H9 (cell line): ENCODE data around the gene EPB41L1. TPM values are rescaled to one million over a fixed set of nuclear protein-coding genes. Genes with fewer than 3 reads are reported as not detected.

ENCODE experiments used
- DNase-seq: peaks from one replicate; pipeline ENCODE4 v3.0.0-alpha.2; 2017
- H2AFZ ChIP-seq: one replicate; pipeline ENCODE4 v1.6.1; 2013; ENCODE audit warnings: mild to moderate bottlenecking, low read length, control low read depth, moderate library complexity
- H2AK5ac ChIP-seq: 2 replicates; pipeline ENCODE4 v1.6.1; 2013; ENCODE audit warnings: low read length, control low read depth, mixed read lengths; ENCODE audit not compliant: insufficient read length
- H2BK120ac ChIP-seq: one replicate; pipeline ENCODE4 v1.6.1; 2013; ENCODE audit warnings: low read depth, mild to moderate bottlenecking, low read length, control low read depth, inconsistent platforms; ENCODE audit not compliant: poor library complexity, severe bottlenecking
- H2BK12ac ChIP-seq: 2 replicates; pipeline ENCODE4 v1.6.1; 2013; ENCODE audit warnings: low read length, control low read depth, mixed read lengths, low read depth; ENCODE audit not compliant: insufficient read length
- H2BK15ac ChIP-seq: 2 replicates; pipeline ENCODE4 v1.6.1; 2013; ENCODE audit warnings: low read depth, low read length, control low read depth
- H2BK20ac ChIP-seq: one replicate; pipeline ENCODE4 v1.6.1; 2013; ENCODE audit warnings: low read depth, mild to moderate bottlenecking, low read length, control low read depth, inconsistent platforms; ENCODE audit not compliant: poor library complexity, severe bottlenecking
- H2BK5ac ChIP-seq: 2 replicates; pipeline ENCODE4 v1.6.1; 2013; ENCODE audit warnings: low read length, control low read depth, mixed read lengths; ENCODE audit not compliant: insufficient read length
- H3K14ac ChIP-seq: 2 replicates; pipeline ENCODE4 v1.6.1; 2013; ENCODE audit warnings: low read length, control low read depth; ENCODE audit not compliant: insufficient read depth
- H3K18ac ChIP-seq: 2 replicates; pipeline ENCODE4 v1.6.1; 2013; ENCODE audit warnings: low read depth, mild to moderate bottlenecking, mixed read lengths, low read length, control low read depth; ENCODE audit not compliant: insufficient read length
- H3K23ac ChIP-seq: 2 replicates; pipeline ENCODE4 v1.6.1; 2013; ENCODE audit warnings: low read length, control low read depth, mixed read lengths, low read depth; ENCODE audit not compliant: insufficient read length
- H3K23me2 ChIP-seq: 2 replicates; pipeline ENCODE4 v1.6.1; 2013; ENCODE audit warnings: low read depth, mild to moderate bottlenecking, mixed read lengths, low read length, control low read depth; ENCODE audit not compliant: insufficient read length, poor library complexity, severe bottlenecking
- H3K27ac ChIP-seq: 2 replicates; pipeline ENCODE4 v1.5.1; 2013; ENCODE audit warnings: low read length, control low read depth, mixed read lengths, low read depth; ENCODE audit not compliant: insufficient read length
- H3K27me3 ChIP-seq: 2 replicates; pipeline ENCODE4 v1.6.1; 2013; ENCODE audit warnings: low read length, control low read depth, inconsistent platforms; ENCODE audit not compliant: insufficient read depth
- H3K4ac ChIP-seq: 2 replicates; pipeline ENCODE4 v1.6.1; 2013; ENCODE audit warnings: low read depth, mild to moderate bottlenecking, control low read depth, inconsistent platforms, low read length, moderate library complexity
- H3K4me1 ChIP-seq: 2 replicates; pipeline ENCODE4 v1.6.1; 2013; ENCODE audit warnings: low read length, control low read depth, inconsistent platforms; ENCODE audit not compliant: insufficient read depth
- H3K4me2 ChIP-seq: 2 replicates; pipeline ENCODE4 v1.6.1; 2013; ENCODE audit warnings: low read length, control low read depth, mixed read lengths; ENCODE audit not compliant: insufficient read length, insufficient read depth
- H3K56ac ChIP-seq: 2 replicates; pipeline ENCODE4 v1.6.1; 2013; ENCODE audit warnings: low read depth, mild to moderate bottlenecking, mixed read lengths, low read length, control low read depth; ENCODE audit not compliant: insufficient read length
- H3K79me1 ChIP-seq: 2 replicates; pipeline ENCODE4 v1.6.1; 2013; ENCODE audit warnings: low read depth, mild to moderate bottlenecking, moderate library complexity, low read length, control low read depth, inconsistent platforms; ENCODE audit not compliant: insufficient read depth, poor library complexity, severe bottlenecking
- H3K79me2 ChIP-seq: 2 replicates; pipeline ENCODE4 v1.6.1; 2013; ENCODE audit warnings: low read length, control low read depth, inconsistent platforms; ENCODE audit not compliant: insufficient read depth
- H3K9ac ChIP-seq: 2 replicates; pipeline ENCODE4 v1.6.1; 2013; ENCODE audit warnings: low read length, control low read depth, mixed read lengths; ENCODE audit not compliant: insufficient read length; ENCODE audit errors: extremely low read depth
- H3K9me3 ChIP-seq: one replicate; pipeline ENCODE4 v1.6.1; 2013; ENCODE audit warnings: low read depth, low read length, inconsistent platforms; ENCODE audit not compliant: control insufficient read depth
- H3T11ph ChIP-seq: one replicate; pipeline ENCODE4 v1.6.1; 2013; ENCODE audit warnings: mild to moderate bottlenecking, low read length, control low read depth, inconsistent platforms
- H4K20me1 ChIP-seq: one replicate; pipeline ENCODE4 v1.6.1; 2013; ENCODE audit not compliant: control insufficient read depth, insufficient read length, insufficient read depth
- H4K5ac ChIP-seq: 2 replicates; pipeline ENCODE4 v1.6.1; 2013; ENCODE audit warnings: low read depth, mild to moderate bottlenecking, mixed read lengths, low read length, control low read depth; ENCODE audit not compliant: insufficient read length
- H4K8ac ChIP-seq: replicated peaks from 2 replicates; pipeline ENCODE4 v1.6.1; 2013; ENCODE audit warnings: low read length, control low read depth, mixed read lengths, low read depth; ENCODE audit not compliant: insufficient read length
- H4K91ac ChIP-seq: 2 replicates; pipeline ENCODE4 v1.6.1; 2013; ENCODE audit warnings: low read depth, mild to moderate bottlenecking, moderate library complexity, mixed read lengths, low read length, control low read depth; ENCODE audit not compliant: insufficient read length
- H3K27ac Mint-ChIP-seq, 3 experiments: 2 replicates in 2 of 3; 3 replicates in 1 of 3; pipeline ENCODE4 v1.8.0; 2020 to 2021; ENCODE audit warnings: mixed read lengths in 3 of 3, mild to moderate bottlenecking in 1 of 3, moderate library complexity in 1 of 3
- H3K27me3 Mint-ChIP-seq: 2 replicates; pipeline ENCODE4 v1.8.0; 2021; ENCODE audit warnings: low read depth, mild to moderate bottlenecking, moderate library complexity, mixed read lengths
- H3K36me3 Mint-ChIP-seq, 3 experiments: 2 replicates in 2 of 3; 3 replicates in 1 of 3; pipeline ENCODE4 v1.8.0; 2020 to 2021; ENCODE audit warnings: low read depth in 3 of 3, mixed read lengths in 3 of 3; ENCODE audit not compliant: insufficient read depth in 1 of 3
- H3K4me1 Mint-ChIP-seq, 2 experiments: 2 replicates each; pipeline ENCODE4 v1.8.0; 2020; ENCODE audit warnings: mixed read lengths in 2 of 2
- H3K4me3 Mint-ChIP-seq, 2 experiments: 2 replicates in 1 of 2; 3 replicates in 1 of 2; pipeline ENCODE4 v1.8.0; 2020 to 2021; ENCODE audit warnings: mild to moderate bottlenecking in 2 of 2, mixed read lengths in 2 of 2, moderate library complexity in 1 of 2
- H3K9me3 Mint-ChIP-seq, 2 experiments: 2 replicates in 1 of 2; 3 replicates in 1 of 2; pipeline ENCODE4 v1.8.0; 2020; ENCODE audit warnings: mild to moderate bottlenecking in 2 of 2, mixed read lengths in 2 of 2, moderate library complexity in 1 of 2
- WGBS: extraction: QIAGEN DNeasy Blood & Tissue Kit; methylation state at CpG from one replicate; pipeline ENCODE4 v1.1.7; 2013; ENCODE audit warnings: missing lambda C conversion rate, low lambda C conversion rate, mixed read lengths; ENCODE audit not compliant: insufficient read length; ENCODE audit errors: extremely low coverage; 5-methylcytosine and 5-hydroxymethylcytosine counted together
- total RNA-seq: library from RNA; stranded (reverse); gene quantifications from 2 replicates; pipeline ENCODE4 v1.2.1, GENCODE V29; 2021
- TF ChIP-seq, protein P1 (sequence below): fragments of 200-600 bp; sonication (generic); conservative IDR thresholded peaks from 3 replicates; pipeline ENCODE4 v1.8.0; 2021; ENCODE audit warnings: antibody characterized with exemption, mild to moderate bottlenecking

The EPB41L1 gene
- total RNA-seq, 1 experiment from 2014 or later: 31.1 TPM

DNA sequence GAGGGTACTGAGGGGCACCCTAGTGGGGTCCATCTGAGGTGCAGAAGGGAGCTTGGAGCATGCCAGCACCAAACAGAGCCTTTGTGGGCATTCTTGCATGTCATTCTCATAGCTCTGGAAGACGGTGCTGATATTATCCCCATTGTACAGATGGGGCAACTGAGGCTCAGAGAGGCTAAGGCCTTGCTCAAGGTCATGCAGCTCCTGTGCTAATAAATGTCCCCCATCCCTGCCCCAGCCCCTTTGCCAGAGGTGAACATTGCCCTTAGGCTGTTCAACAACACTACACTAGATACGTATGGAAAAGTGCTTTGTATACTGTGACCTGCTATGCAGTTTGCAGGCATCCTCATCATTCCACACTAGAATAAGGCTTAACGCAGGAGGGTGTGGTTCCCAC lies 5.5 kb upstream of the EPB41L1 start:
- TF ChIP-seq, protein P1, sequence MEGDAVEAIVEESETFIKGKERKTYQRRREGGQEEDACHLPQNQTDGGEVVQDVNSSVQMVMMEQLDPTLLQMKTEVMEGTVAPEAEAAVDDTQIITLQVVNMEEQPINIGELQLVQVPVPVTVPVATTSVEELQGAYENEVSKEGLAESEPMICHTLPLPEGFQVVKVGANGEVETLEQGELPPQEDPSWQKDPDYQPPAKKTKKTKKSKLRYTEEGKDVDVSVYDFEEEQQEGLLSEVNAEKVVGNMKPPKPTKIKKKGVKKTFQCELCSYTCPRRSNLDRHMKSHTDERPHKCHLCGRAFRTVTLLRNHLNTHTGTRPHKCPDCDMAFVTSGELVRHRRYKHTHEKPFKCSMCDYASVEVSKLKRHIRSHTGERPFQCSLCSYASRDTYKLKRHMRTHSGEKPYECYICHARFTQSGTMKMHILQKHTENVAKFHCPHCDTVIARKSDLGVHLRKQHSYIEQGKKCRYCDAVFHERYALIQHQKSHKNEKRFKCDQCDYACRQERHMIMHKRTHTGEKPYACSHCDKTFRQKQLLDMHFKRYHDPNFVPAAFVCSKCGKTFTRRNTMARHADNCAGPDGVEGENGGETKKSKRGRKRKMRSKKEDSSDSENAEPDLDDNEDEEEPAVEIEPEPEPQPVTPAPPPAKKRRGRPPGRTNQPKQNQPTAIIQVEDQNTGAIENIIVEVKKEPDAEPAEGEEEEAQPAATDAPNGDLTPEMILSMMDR: no peak
- Histone ChIP-seq H4K20me1 (no peaks in the 10 kb centered on the region), H3K18ac (no peak overlapping the region), H3K56ac (no peak overlapping the region), H3K23ac (no peak overlapping the region), H3K79me1 (no peaks in the 10 kb centered on the region), H3K9me3 (no peaks in the 10 kb centered on the region), H2BK20ac (no peak overlapping the region), H2BK120ac (no peak overlapping the region), H3K9ac (no peak overlapping the region), H2BK15ac (no peak overlapping the region), H2AFZ (no peak overlapping the region), H3T11ph (no peak overlapping the region), H4K8ac (no peak overlapping the region), H4K5ac (no peak overlapping the region), H3K4me1 (no peaks in the 10 kb centered on the region), H3K27me3 (no peaks in the 10 kb centered on the region), H3K23me2 (peaks cover under 1% of the 10 kb centered on the region), H4K91ac (no peak overlapping the region), H2BK12ac (no peak overlapping the region), H3K14ac (no peak overlapping the region), H3K4ac (no peak overlapping the region), H3K79me2 (no peaks in the 10 kb centered on the region), H2AK5ac (no peak overlapping the region), H3K27ac (no peak overlapping the region), H3K4me2 (no peak overlapping the region), H2BK5ac (no peak overlapping the region)
- Mint-ChIP-seq H3K27ac (no peak overlapping the region), H3K4me3 (no peak overlapping the region), H3K36me3 (no peaks in the 10 kb centered on the region), H3K9me3 (no peaks in the 10 kb centered on the region), H3K4me1 (peaks cover 12 to 17% of the 10 kb centered on the region in 2 experiments), H3K27me3 (peaks cover 20% of the 10 kb centered on the region)
- no peak for DNase-seq
- no CpG with 5 or more reads among the region's 3 CpGs for WGBS
